Right kidney (tissue), 9 donors: ENCODE results near the gene SLC43A1.
"Not testable (repeated sequence)": the region's sequence is repeated elsewhere in the genome, so short reads cannot be mapped to it uniquely, and the experiment has no call there.

ENCODE experiments used
- DNase-seq: peaks from one replicate; pipeline ENCODE4 v3.0.0-alpha.2; 2016
- long read RNA-seq, 8 donors: transcript quantifications; one replicate each; lab custom pipeline, GENCODE V29; 2026

The SLC43A1 gene
- long read RNA-seq, donor 1: 0 reads
- long read RNA-seq, donor 2, partial matches to known transcripts: 0 of 1 reads
- long read RNA-seq, donor 2, other reads (novel, unspliced or antisense): 0 of 1 reads
- long read RNA-seq, donor 3: 0 reads
- long read RNA-seq, donor 4: 0 reads
- long read RNA-seq, donor 5, partial matches to known transcripts: 0 of 1 reads
- long read RNA-seq, donor 5, other reads (novel, unspliced or antisense): 0 of 1 reads
- long read RNA-seq, donor 6: 0 reads
- long read RNA-seq, donor 7, partial matches to known transcripts: 525 of 608 reads
- long read RNA-seq, donor 7, other reads (novel, unspliced or antisense): 82 of 608 reads
- long read RNA-seq, donor 8, partial matches to known transcripts: 0 of 1 reads
- long read RNA-seq, donor 8, other reads (novel, unspliced or antisense): 0 of 1 reads

DNA sequence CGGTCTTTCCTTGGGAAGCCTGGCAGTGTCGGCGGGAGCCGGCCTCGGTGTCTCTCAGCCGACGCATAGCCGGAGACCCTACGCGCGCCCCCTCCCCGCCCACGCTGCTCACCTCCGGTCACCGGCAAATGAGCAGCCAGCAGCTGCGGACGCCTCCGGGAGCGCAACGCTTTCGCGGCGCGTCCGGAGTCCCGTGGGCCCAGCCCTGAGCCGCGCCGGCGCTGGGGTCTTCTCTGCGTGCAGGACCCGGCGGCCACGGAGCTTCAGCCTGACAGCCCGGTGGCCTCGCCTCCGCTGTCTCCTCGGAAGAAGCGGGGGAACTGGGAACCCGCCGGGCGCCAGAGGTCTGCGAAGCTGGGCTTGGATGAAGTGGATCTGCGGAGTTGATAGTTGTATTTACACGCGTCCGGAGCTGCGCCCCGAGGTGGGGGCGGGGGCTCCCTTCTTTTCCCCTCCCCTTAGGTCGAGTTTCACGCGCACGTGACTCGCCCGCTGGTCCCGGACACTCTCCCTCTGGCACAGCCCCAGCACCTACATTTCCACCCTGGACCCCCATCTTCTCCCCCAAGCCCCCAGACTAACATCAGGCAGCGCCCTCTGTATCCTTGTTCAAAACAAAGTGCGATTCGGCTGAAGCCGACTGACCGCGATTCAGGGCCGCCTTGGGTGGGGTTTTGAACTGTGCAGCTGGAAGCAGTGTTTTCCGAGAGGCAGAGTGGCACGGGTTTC is at the start of gene SLC43A1:
TSS of gene SLC43A1 (minus strand) at position 371 of the 729 bp plus-strand sequence. CDS start 1,591 bp downstream, outside the sequence.
- peak; percentile 78 for DNase-seq

DNA sequence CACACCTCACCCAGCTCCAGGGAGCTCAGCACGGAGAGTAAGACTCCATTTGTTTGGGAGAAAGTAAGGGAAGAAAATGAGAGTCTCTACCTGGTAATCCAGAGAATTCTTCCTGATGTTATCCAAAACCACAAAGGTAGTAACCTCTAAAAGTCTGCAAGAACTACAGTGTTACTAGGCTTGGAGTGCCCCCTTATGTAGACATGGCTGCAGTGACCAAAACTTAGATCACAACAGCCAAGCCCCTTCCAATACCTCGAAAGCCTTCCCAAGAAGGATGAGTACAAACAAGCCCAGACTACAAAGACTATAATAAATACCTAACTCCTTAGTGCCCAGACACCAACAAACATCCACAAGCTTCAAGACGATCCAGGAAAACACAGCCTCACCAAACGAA is 47.1 kb upstream of the SLC43A1 start:
- DNase-seq: no peak

DNA sequence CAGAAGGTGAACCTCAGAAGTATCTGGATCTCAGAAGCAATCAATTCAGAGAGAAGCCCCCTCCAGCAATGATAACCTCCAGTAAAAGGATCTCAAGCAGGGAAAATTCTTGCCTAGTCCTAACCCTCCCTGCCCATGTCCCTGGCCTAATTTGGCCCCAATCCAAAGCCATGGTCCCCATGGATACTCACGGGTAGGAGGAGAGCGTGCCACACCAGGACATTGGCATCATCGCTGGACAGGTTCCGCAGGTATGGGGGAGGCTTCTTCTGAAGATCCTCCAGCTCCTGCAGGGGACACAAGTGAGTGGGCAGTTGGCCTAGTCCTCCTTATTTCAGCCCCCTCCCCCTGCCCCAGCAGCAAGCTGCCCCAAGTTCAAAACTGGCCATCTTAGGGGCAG is 44.6 kb upstream of the SLC43A1 start:
- no peak for DNase-seq

DNA sequence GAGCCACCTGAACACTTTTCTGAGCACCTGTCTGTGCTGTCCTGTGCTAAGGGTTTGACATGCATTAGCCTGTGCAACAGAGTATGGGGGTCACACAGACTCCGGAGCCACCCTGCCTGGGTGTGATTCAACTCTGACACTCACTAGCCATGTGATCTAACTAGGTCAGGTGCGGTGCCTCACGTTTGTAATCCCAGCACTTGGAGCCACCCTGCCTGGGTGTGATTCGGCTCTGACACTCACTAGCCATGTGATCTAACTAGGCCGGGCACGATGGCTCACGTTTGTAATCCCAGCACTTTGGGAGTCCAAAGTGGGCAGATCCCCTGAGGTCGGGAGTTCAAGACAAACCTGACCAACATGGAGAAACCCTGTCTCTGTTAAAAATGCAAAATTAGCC is 40.5 kb upstream of the SLC43A1 start:
- no peak for DNase-seq

DNA sequence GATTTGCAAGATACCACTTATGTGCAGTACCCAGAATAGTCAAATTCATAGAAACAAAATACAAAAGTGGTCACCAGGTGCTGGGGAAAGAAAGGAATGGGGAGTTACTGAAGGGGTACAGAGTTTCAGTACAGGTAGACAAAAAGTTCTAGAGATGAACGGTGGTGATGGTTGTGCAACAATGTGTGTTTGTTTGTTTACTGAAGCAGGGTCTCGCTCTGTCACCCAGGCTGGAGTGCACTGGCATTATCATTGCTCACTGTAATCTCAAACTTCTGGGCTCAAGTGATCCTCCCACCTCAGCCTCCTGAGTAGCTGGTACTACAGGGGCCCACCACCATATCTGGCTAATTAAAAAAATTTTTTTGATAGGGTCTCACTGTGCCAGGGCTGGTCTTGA is 39.9 kb upstream of the SLC43A1 start:
- DNase-seq: no peak

DNA sequence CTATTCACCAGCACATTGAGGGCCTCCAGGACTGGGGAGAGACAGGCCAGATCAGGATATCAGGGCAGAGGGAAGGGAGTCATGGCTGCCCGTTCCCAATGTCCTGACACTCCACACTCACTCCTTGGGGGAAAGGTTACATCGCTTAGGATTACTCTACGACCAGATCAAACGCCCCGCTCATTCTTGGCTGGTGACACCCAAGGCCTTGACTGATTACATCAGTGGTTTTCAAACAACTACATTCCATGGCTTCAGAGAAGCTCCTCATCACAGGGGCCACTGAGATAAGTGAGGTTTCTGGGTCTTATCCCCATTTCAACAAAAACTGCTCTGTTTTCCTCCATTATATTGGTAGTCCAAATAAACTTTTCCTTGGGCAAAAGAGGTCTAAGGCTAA is 37.0 kb upstream of the SLC43A1 start:
- no peak for DNase-seq

DNA sequence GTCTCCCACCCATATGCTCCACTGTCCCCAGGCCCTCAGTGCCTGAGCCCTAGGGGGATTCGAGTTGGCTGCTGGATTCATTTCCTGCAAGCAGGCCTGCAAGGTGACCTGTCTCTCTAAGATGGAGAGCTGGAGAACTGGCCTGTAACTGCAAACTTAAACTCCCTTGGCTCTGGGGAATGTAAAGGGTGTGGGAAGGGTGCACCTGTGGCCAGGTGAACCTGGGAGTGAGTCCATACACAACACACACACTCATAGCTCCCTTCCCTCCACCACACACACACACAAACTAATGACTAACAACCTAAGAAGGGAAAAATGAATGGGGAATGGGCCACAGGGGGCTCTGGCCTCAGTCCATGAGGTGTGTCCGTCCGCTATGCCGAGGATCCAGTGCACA is 36.4 kb upstream of the SLC43A1 start:
- DNase-seq: no peak

DNA sequence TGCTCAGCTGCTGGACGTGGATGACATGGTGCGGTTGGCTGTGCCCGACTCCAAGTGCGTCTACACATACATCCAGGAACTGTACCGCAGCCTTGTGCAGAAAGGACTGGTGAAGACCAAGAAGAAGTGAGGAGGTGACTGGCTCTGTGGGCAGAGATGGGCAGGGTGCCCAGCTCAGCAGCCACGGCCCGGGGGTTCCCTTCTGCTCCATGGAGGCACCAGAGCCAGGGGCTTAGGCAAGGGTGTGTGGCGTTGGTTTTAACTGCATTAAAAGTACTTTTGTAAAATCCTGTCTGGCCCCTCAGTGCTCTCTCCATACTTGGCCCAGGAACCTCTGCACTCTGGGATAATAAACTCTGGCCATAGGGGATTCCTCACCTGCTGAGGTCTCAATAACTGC is 34.5 kb upstream of the SLC43A1 start:
- DNase-seq: no peak

DNA sequence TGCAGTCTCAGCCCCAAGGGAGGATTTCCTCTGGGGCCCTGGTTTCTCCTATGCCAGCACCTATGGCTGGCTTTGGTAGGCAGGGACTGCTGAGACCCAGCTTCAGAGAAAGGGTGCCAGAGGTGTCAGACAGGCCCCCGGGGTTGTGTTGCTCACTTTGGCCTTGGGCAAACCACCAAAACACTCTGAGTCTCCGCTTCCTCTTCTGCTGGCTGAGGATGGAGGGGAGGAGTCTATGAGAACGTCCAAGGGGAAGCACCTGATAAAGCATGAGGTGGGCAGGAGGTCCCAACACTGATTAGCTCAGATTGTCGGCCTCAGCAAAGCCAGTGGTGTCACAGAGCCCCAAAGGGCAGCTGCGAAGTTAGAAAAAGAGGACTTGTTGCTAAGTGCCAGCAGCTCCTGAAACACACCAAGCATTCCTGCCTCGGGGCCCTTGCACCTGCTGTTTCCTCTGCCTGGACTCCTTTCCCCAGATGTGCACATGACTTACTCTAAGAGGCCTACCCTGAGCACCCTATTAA is 32.4 kb upstream of the SLC43A1 start:
- no peak for DNase-seq

DNA sequence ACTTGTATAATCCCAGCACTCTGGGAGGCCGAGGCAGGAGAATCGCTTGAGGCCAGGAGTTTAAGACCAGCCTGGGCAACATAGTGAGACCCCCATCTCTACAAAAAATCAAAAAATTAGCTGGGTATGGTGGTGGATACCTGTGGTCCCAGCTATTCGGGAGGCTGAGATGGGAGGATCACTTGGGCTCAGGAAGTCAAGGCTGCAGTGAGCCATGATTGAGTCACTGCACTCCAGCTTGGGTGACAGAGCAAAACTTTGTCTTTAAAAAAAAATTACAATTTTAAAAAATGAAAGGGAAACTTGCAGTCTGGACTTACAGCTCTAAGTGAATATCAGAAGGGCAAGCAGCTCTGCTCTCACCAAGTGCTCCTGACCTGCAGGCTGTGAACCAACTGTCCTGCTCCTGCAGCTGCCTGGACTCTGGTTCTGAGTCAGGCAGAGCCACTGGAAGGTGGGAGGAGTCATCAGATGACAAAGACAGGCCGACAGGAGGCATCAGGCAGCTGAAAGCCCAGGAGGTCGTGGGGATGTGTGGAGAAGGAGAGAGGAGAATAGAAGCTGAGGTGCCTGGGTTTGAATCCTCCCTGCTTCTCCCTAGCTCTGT is 31.5 kb upstream of the SLC43A1 start:
- DNase-seq: no peak

DNA sequence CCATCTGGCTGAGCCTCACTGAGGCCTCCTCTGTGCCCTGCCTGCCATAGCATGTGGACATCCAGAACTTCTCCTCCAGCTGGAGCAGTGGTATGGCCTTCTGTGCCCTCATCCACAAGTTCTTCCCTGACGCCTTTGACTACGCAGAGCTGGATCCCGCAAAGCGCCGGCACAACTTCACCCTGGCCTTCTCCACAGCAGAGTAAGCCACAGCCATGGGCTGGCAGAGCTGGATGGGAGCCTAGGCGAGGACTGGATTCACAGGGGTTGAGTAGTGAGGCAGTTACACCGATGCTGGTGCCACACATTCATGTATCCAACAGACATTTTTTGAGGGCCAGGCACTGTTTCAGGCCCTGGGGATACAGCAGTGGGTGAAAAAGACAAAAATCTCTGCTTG is 30.9 kb upstream of the SLC43A1 start:
- DNase-seq: no peak

DNA sequence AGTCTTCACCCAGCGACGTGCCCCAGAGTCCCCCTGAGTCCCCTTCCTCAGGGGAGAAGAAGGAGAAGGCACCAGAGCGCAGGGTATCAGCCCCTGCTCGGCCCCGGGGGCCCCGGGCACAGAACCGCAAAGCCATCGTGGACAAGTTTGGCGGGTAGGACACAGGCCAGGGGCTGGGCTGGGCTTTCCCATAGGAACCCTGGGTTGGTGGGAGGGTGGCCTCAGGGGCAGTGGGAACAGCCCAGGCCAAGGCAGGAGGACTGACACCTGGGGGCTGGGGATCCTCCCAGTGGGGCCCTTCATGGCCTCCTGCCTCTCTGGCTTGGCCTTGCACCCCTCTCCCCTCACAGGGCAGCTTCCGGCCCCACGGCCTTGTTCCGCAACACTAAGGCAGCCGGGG is 30.4 kb upstream of the SLC43A1 start:
- DNase-seq: no peak

DNA sequence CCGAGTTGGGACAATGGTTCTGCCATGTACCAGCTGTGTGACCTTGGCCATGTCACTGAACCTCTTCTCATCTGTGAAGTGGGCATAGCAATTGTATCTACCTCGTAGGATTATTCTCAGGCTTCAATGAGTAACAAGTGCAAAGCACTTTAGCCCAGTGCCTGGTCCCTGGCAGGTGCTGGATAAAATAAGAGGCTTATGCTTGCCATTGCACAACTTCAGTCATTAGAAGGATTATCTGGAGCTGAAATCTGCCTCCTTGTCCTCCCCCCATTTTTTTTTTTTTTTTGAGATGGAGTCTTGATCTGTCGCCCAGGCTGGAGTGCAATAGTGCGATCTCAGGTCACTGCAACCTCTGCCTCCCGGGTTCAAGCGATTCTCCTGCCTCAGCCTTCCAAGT is 29.1 kb upstream of the SLC43A1 start:
- no peak for DNase-seq

DNA sequence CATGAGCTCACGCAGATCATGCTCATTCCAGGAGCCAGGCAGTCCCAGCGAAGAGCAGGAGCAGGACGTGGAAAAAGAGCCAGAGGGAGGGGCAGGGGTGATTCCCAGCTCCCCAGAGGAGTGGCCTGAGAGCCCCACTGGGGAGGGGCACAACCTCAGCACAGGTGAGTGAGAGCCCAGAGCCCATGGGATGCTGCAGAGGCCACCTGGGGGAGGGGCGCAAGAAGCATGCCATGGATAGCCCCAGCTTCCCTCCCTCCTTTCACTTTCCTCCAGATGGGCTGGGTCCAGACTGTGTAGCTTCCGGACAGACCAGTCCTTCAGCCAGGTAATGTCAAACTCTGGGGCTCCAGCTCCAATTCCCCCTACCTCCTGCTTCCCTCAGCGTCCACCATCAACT is 28.1 kb upstream of the SLC43A1 start:
- no peak for DNase-seq

DNA sequence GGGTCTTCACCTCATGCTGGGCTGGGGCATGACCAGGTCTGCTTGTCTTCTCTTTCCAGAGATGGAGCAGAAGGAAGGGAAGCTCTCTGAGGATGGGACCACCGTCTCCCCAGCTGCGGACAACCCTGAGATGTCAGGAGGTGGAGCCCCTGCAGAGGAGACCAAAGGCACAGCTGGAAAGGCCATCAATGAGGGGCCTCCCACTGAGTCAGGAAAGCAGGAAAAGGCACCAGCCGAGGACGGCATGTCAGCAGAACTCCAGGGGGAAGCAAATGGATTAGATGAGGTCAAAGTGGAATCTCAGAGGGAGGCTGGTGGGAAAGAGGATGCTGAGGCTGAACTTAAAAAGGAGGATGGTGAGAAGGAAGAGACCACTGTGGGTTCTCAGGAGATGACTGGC is 27.1 kb upstream of the SLC43A1 start:
- DNase-seq: no peak

DNA sequence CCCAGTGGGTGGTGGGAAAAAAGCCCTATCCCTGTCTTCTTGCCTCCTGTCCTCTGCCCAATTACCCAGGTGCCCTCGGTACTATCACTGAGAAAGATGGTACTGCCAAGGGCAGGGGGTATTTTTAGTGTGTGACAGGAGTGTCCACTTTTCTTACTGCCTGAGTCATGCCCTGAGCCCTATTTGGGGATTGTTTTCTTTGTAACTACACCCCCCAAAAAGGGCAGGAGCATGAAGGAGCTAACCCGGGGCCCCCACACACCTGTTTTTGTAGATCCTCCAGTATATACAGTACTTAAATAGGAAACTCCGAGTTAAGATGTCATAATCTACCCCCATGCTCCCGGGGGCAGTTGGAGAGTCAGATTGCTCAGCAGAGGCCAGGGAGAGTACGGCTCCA is 25.7 kb upstream of the SLC43A1 start:
- no peak for DNase-seq

DNA sequence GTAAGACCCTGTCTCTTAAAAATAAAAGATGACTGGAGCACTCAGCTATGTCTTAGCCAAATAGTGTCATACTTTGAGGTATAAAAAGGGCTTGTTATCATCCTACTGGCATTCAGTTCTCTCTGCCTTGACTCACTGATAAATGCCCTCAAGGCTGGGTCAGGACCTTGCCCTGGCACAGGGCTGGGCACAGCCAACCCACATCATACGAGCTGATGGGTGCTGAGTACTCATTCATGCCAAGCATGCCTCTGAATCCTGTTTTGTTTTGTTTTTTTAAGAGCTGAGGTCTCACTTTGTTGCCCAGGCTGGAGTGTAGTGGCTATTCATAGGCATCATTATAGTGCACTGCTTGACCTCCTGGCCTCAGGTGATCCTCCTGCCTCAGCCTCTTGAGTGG is 23.8 kb upstream of the SLC43A1 start:
- no peak for DNase-seq

DNA sequence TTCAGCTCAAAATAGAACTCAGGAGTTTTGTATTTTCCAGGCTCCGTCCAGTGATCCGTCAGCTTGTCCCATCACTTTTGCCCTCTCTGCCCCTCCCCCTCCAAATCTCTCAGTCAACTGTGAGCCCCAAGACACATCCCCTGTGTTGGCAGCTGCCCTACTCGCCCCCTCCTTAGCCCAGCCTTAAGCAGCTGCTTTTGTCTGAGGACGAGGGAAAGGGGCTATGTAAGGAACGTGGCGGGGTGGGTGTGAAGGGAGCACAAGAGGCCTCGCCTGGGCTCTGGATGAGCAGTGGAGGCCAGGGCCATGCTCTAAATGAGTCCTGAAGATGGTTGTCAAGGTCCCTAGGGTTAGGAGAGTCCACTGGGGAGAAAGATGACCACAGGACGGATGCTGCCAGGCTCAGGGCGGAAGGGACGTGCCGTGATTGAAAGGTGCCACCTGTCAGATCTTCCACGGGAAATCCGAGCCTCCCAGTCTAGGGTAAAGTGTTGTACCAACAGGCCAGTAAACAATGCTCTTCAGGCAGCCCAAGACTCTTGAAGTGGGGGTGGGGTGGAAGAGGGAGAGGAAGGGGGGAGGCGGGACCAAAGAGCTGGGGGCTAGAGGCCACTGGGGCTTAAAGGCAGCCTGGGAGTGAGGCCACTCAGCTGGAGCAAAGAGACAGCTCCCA is 21.6 kb upstream of the SLC43A1 start, which contains the start of gene SMTNL1:
TSS of gene SMTNL1 (plus strand) at position 649 of the 673 bp plus-strand sequence. CDS start 5,048 bp downstream, outside the sequence.
- DNase-seq: no peak

DNA sequence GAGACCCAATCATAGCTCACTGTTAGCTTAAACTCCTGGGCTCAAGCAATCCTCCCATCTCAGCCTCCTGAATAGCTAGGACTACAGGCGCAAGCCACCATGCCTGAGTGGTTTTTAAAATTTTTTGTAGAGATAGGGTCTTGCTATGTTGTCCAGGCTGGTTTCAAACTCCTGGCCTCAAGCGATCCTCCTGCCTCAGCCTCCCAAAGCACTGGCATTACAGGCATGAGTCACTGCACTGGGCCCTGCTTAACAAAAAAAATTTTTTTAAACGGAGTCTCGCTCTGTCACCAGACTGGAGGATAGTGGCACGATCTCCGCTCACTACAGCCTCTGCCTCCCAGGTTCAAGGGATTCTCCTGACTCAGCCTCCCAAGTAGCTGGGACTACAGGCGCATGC is 18.9 kb upstream of the SLC43A1 start:
- DNase-seq: not testable (repeated sequence)

DNA sequence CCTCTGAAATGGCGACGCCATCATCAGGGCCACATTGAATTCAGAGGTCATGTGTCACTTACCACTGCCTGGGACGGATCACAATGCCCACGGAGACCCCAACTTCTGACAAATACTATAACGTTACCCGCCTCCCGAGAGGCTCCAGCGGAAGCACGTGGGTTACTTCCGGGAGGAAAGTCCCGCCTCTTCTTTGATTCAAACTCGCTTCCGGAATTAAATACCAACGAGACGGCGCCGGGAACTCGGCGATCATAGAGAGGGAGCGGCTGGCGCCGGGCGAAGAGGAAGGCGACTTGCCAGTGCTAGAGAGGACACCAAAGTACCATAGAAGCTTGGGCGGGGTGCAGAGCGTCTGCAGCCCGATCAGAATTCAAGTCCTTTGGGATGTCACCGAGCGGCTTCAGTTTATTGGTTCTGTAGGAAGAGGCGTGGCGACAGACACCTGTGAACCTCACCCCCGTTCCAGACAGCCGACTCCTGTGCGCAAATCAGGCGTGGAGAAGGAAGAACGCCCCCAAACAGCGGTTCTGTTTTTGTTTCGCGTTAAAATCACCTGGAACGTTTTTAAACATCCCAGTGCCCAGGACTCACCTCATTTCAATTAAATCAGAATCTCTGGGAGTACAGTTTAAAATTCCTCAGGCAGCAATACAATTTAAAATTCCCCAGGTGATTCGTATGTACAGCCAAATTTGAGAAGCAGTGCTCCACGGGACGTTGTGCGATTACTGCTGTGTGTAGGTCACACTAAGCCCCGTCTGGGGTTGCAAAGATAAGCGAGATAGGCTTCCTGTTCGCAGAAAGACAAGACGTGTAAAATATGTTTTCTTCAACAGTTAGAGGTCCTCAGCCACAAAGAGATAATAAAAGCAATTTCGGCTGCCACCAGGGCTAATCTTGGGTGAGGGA is 15.3 kb upstream of the SLC43A1 start, which contains the start of gene TIMM10:
TSS of gene TIMM10 (minus strand) at position 159 of the 912 bp plus-strand sequence. CDS start 565 bp downstream, outside the sequence.
- peak; percentile 83 for DNase-seq

DNA sequence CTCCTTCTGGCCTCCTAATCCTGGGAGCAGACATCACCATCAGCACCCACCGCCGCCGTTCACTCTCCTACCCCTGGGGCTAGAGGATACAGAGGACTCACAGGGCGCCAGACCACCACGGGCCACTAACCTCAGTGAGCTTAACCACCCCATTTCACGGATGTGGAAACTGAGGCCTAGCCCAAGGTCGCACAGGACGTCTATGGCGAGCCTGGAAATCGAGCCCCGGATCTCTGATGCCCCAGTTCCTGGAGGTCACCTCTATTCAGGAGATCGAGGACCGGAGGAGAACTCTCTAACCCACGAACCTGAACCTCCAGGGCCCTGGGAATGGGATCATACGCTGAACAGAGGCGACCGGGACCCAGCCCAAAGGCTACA is 14.7 kb upstream of the SLC43A1 start:
- DNase-seq: no peak
